IPS-18c (cell line): ENCODE measurements around the gene CMSS1.
"Not testable (repeated sequence)": the region's sequence is repeated elsewhere in the genome, so short reads cannot be mapped to it uniquely, and the experiment has no call there.

Source experiments
- H3K4me3 ChIP-seq: 2 replicates; pipeline ENCODE4 v1.7.0; 2013; ENCODE audit warnings: low read depth, mild to moderate bottlenecking, low read length, moderate library complexity; ENCODE audit not compliant: insufficient read depth
- H3K9me3 ChIP-seq: one replicate; pipeline ENCODE4 v1.6.1; 2013; ENCODE audit warnings: mild to moderate bottlenecking, low read length, moderate library complexity; ENCODE audit not compliant: control insufficient read depth, insufficient read depth

The CMSS1 gene

GRCh38 chr3:100075851-100076730 is 258.4 kb downstream of the CMSS1 start:
- H3K4me3 ChIP-seq, result no peak overlapping the region
- H3K9me3 ChIP-seq, result no peaks in the 10 kb centered on the region

GRCh38 chr3:100076731-100077529 is 259.3 kb downstream of the CMSS1 start:
- no peaks in the 10 kb centered on the region for H3K9me3 ChIP-seq
- no peak overlapping the region for H3K4me3 ChIP-seq

- Histone ChIP-seq H3K4me3 (no peak overlapping the region), H3K9me3 (no peaks in the 10 kb centered on the region)
Measured at GRCh38 chr3:100079328-100079727, 261.7 kb downstream of the CMSS1 start.

- no peak overlapping the region for H3K4me3 ChIP-seq
- no peaks in the 10 kb centered on the region for H3K9me3 ChIP-seq
Measured at GRCh38 chr3:100080573-100080972, 262.9 kb downstream of the CMSS1 start.

GRCh38 chr3:100081311-100081710 is 263.6 kb downstream of the CMSS1 start:
- no peak overlapping the region for H3K4me3 ChIP-seq
- no peaks in the 10 kb centered on the region for H3K9me3 ChIP-seq

GRCh38 chr3:100081986-100082692 is 264.5 kb downstream of the CMSS1 start:
- H3K4me3 ChIP-seq, result no peak overlapping the region
- no peaks in the 10 kb centered on the region for H3K9me3 ChIP-seq

- no peak overlapping the region for H3K4me3 ChIP-seq
- H3K9me3 ChIP-seq, result no peaks in the 10 kb centered on the region
Measured at GRCh38 chr3:100082714-100083113, 265.1 kb downstream of the CMSS1 start.

- Histone ChIP-seq H3K4me3 (no peak overlapping the region), H3K9me3 (no peaks in the 10 kb centered on the region)
Measured at GRCh38 chr3:100083209-100083608, 265.5 kb downstream of the CMSS1 start.

- no peaks in the 10 kb centered on the region for H3K9me3 ChIP-seq
- no peak overlapping the region for H3K4me3 ChIP-seq
Measured at GRCh38 chr3:100084100-100084806, 266.6 kb downstream of the CMSS1 start.

- Histone ChIP-seq H3K4me3 (no peak overlapping the region), H3K9me3 (no peaks in the 10 kb centered on the region)
Measured at GRCh38 chr3:100086401-100086800, 268.7 kb downstream of the CMSS1 start.

GRCh38 chr3:100087198-100087597 is 269.5 kb downstream of the CMSS1 start:
- H3K4me3 ChIP-seq, result no peak overlapping the region

GRCh38 chr3:100088735-100089368 is 271.2 kb downstream of the CMSS1 start:
- Histone ChIP-seq H3K9me3 (no peaks in the 10 kb centered on the region), H3K4me3 (no peak overlapping the region)

More at GRCh38 chr3:100087198-100087597, 269.5 kb downstream of the CMSS1 start:
- no peaks in the 10 kb centered on the region for H3K9me3 ChIP-seq

GRCh38 chr3:100089812-100090668 is 272.4 kb downstream of the CMSS1 start:
- Histone ChIP-seq H3K9me3 (no peaks in the 10 kb centered on the region), H3K4me3 (no peak overlapping the region)

- no peaks in the 10 kb centered on the region for H3K9me3 ChIP-seq
- no peak overlapping the region for H3K4me3 ChIP-seq
Measured at GRCh38 chr3:100090669-100091005, 273.0 kb downstream of the CMSS1 start.

- H3K9me3 ChIP-seq, result no peaks in the 10 kb centered on the region
- H3K4me3 ChIP-seq, result no peak overlapping the region
Measured at GRCh38 chr3:100093831-100094230, 276.2 kb downstream of the CMSS1 start.

- not testable (repeated sequence) for H3K9me3 ChIP-seq, H3K4me3 ChIP-seq
Measured at GRCh38 chr3:100096286-100096685, 278.6 kb downstream of the CMSS1 start.
